Endothelial cell of umbilical vein (primary cell): ENCODE results near the gene SLC11A1.

ENCODE experiments used
- EZH2 ChIP-seq: IDR thresholded peaks from 2 replicates; pipeline ENCODE4 v1.6.1; 2012; ENCODE audit warnings: borderline replicate concordance, low read depth, mild to moderate bottlenecking, moderate library complexity, low read length, inconsistent platforms; ENCODE audit not compliant: severe bottlenecking
- FOS ChIP-seq: IDR thresholded peaks from 2 replicates; pipeline ENCODE4 v1.6.1; 2011; ENCODE audit warnings: mild to moderate bottlenecking, low read length, moderate library complexity, borderline replicate concordance; ENCODE audit not compliant: insufficient read depth
- JUN ChIP-seq: IDR thresholded peaks from 2 replicates; pipeline ENCODE4 v1.6.1; 2011; ENCODE audit warnings: borderline replicate concordance, low read depth; ENCODE audit not compliant: insufficient read length, insufficient read depth
- MAX ChIP-seq: IDR thresholded peaks from 2 replicates; pipeline ENCODE4 v1.6.1; 2011; ENCODE audit not compliant: insufficient read depth, insufficient read length
- MYC ChIP-seq: IDR thresholded peaks from one replicate; pipeline ENCODE4 v1.6.1; 2011; ENCODE audit warnings: mild to moderate bottlenecking, low read depth, low read length
- POLR2A ChIP-seq: IDR thresholded peaks from 2 replicates; pipeline ENCODE4 v1.6.1; 2012; ENCODE audit warnings: low read depth, mild to moderate bottlenecking, control low read depth, low read length
- POLR2AphosphoS5 ChIP-seq: IDR thresholded peaks from 2 replicates; pipeline ENCODE4 v1.6.1; 2012; ENCODE audit warnings: low read depth, mild to moderate bottlenecking, control low read depth, low read length, moderate library complexity; ENCODE audit not compliant: insufficient read depth
- TF ChIP-seq, protein P1 (sequence below), 2 donors: IDR thresholded peaks; 1 replicate in 1 of 2; 2 replicates in 1 of 2; pipeline ENCODE4 v1.5.1; 2011; ENCODE audit warnings: low read length in 2 of 2, mild to moderate bottlenecking in 2 of 2, moderate library complexity in 2 of 2, control low read depth in 1 of 2, inconsistent platforms in 1 of 2, low read depth in 1 of 2; ENCODE audit not compliant: insufficient read depth in 1 of 2; ENCODE audit errors: extremely low read depth in 1 of 2

GRCh38 chr2:218419630-218420216 is 37.6 kb downstream of the SLC11A1 start:
- TF ChIP-seq, protein P1, sequence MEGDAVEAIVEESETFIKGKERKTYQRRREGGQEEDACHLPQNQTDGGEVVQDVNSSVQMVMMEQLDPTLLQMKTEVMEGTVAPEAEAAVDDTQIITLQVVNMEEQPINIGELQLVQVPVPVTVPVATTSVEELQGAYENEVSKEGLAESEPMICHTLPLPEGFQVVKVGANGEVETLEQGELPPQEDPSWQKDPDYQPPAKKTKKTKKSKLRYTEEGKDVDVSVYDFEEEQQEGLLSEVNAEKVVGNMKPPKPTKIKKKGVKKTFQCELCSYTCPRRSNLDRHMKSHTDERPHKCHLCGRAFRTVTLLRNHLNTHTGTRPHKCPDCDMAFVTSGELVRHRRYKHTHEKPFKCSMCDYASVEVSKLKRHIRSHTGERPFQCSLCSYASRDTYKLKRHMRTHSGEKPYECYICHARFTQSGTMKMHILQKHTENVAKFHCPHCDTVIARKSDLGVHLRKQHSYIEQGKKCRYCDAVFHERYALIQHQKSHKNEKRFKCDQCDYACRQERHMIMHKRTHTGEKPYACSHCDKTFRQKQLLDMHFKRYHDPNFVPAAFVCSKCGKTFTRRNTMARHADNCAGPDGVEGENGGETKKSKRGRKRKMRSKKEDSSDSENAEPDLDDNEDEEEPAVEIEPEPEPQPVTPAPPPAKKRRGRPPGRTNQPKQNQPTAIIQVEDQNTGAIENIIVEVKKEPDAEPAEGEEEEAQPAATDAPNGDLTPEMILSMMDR (IDR thresholded peaks at IDR 0.05; ENCODE audit: extremely low read depth in 1 of 2, insufficient read depth in 1 of 2, low read depth in 1 of 2, low read length in 2 of 2) = no peak
- TF ChIP-seq EZH2 = no peak
- no peak for TF ChIP-seq MAX
- TF ChIP-seq POLR2A = no peak
- TF ChIP-seq MYC = no peak
- TF ChIP-seq POLR2AphosphoS5 = no peak
- TF ChIP-seq FOS = no peak
- no peak for TF ChIP-seq JUN
